HG03060 (cell line): ENCODE results near the gene FOXP1.

ENCODE experiments used
- ATAC-seq: cut with Tn5 transposase; IDR thresholded peaks from one replicate; pipeline ENCODE4 v1.9.1; 2021; ENCODE audit warnings: low read depth, moderate number of reproducible peaks; ENCODE audit not compliant: unreplicated experiment

FOXP1 gene

GRCh38 chr3:71583566-71584393, at the start of gene FOXP1:
TSS of gene FOXP1 (minus strand) at chr3:71583728. CDS start at chr3:71198381, 385,347 bp downstream.
- ATAC-seq, result no peak

GRCh38 chr3:71629711-71630110, 46.2 kb upstream of the FOXP1 start:
- no peak for ATAC-seq

GRCh38 chr3:71629289-71629688, 45.8 kb upstream of the FOXP1 start:
- no peak for ATAC-seq

GRCh38 chr3:71628522-71628921, 45.0 kb upstream of the FOXP1 start:
- ATAC-seq, result no peak

GRCh38 chr3:71625676-71626075, 42.1 kb upstream of the FOXP1 start:
- no peak for ATAC-seq

- no peak for ATAC-seq
Observed at GRCh38 chr3:71621825-71622537, 38.5 kb upstream of the FOXP1 start.

GRCh38 chr3:71618538-71618937, 35.0 kb upstream of the FOXP1 start:
- ATAC-seq, result no peak

GRCh38 chr3:71616571-71617021, 33.1 kb upstream of the FOXP1 start:
- ATAC-seq, result no peak

- ATAC-seq, result no peak
Observed at GRCh38 chr3:71614869-71615268, 31.3 kb upstream of the FOXP1 start.

GRCh38 chr3:71614426-71614825, 30.9 kb upstream of the FOXP1 start:
- ATAC-seq, result no peak

GRCh38 chr3:71611099-71611498, 27.6 kb upstream of the FOXP1 start:
- ATAC-seq, result no peak

GRCh38 chr3:71607364-71607763, 23.8 kb upstream of the FOXP1 start:
- ATAC-seq, result no peak

GRCh38 chr3:71606582-71606981, 23.1 kb upstream of the FOXP1 start:
- ATAC-seq, result no peak

GRCh38 chr3:71602256-71602655, 18.7 kb upstream of the FOXP1 start:
- no peak for ATAC-seq

- no peak for ATAC-seq
Observed at GRCh38 chr3:71601811-71602210, 18.3 kb upstream of the FOXP1 start.

GRCh38 chr3:71600646-71601288, 17.2 kb upstream of the FOXP1 start:
- no peak for ATAC-seq

- no peak for ATAC-seq
Observed at GRCh38 chr3:71599416-71599815, 15.9 kb upstream of the FOXP1 start.

- no peak for ATAC-seq
Observed at GRCh38 chr3:71598292-71598691, 14.8 kb upstream of the FOXP1 start.

- no peak for ATAC-seq
Observed at GRCh38 chr3:71597286-71597685, 13.8 kb upstream of the FOXP1 start.

GRCh38 chr3:71593106-71593505, 9.6 kb upstream of the FOXP1 start:
- ATAC-seq, result no peak

- no peak for ATAC-seq
Observed at GRCh38 chr3:71591101-71591500, 7.6 kb upstream of the FOXP1 start.
